HG03571 (cell line): Measurements from ENCODE around the gene PCP2.
"Not testable (repeated sequence)": the region's sequence is repeated elsewhere in the genome, so short reads cannot be mapped to it uniquely, and the experiment has no call there.

Experiments
- ATAC-seq: cut with Tn5 transposase; IDR thresholded peaks from one replicate; pipeline ENCODE4 v1.9.1; 2021; ENCODE audit not compliant: unreplicated experiment

PCP2 gene

GRCh38 chr19:7661744-7662538 is 28.4 kb upstream of the PCP2 start:
- ATAC-seq: no peak

GRCh38 chr19:7658219-7658686 is 24.7 kb upstream of the PCP2 start:
- no peak for ATAC-seq

GRCh38 chr19:7657131-7657751 is 23.7 kb upstream of the PCP2 start:
- ATAC-seq: no peak

- no peak for ATAC-seq
Observed at GRCh38 chr19:7655581-7655980, 22.1 kb upstream of the PCP2 start.

- ATAC-seq: no peak
Observed at GRCh38 chr19:7654401-7654800, 20.9 kb upstream of the PCP2 start.

- ATAC-seq: no peak
Observed at GRCh38 chr19:7652061-7652641, 18.6 kb upstream of the PCP2 start.

- ATAC-seq: no peak
Observed at GRCh38 chr19:7650148-7650547, 16.6 kb upstream of the PCP2 start.

- ATAC-seq: no peak
Observed at GRCh38 chr19:7648265-7649014, 14.9 kb upstream of the PCP2 start.

- ATAC-seq: no peak
Observed at GRCh38 chr19:7647156-7647555, 13.6 kb upstream of the PCP2 start.

- ATAC-seq: no peak
Observed at GRCh38 chr19:7646426-7646700, 12.8 kb upstream of the PCP2 start.

GRCh38 chr19:7645656-7646425 is 12.3 kb upstream of the PCP2 start:
- no peak for ATAC-seq

GRCh38 chr19:7645163-7645562 is 11.6 kb upstream of the PCP2 start:
- no peak for ATAC-seq

- ATAC-seq: no peak
Observed at GRCh38 chr19:7644550-7644877, 11.0 kb upstream of the PCP2 start.

- ATAC-seq: not testable (repeated sequence)
Observed at GRCh38 chr19:7643629-7644549, 10.4 kb upstream of the PCP2 start.

- no peak for ATAC-seq
Observed at GRCh38 chr19:7643031-7643415, 9.5 kb upstream of the PCP2 start.

GRCh38 chr19:7642295-7643030 is 8.9 kb upstream of the PCP2 start:
- no peak for ATAC-seq

- no peak for ATAC-seq
Observed at GRCh38 chr19:7641290-7642276, 8.1 kb upstream of the PCP2 start.

- ATAC-seq: no peak
Observed at GRCh38 chr19:7640803-7641202, 7.3 kb upstream of the PCP2 start.
